ENCODE measurements around the gene CXCL12.

DNA sequence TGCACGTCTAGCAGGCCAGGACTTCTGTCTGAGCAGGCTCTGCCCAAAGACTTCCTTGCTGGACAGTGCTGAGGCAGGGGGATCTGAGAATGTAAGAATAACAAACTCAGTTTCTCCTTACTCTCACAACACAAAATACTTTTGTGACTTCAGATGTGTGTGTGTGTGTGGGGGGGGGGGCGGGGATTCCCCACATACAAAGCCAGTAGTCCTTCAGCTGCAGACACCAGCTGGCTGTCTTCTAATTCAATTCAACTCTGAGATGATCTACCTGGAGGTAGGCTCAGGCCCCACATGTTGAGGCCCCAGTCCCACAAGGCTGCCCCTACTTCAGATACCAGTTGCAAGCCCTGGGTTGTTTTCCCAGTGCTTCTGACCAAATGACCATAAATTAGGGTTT, 4.7 kb upstream of the CXCL12 start:
- no peak for TF ChIP-seq SIN3A (IDR thresholded peaks at IDR 0.05; ENCODE audit: borderline replicate concordance, insufficient read depth, low read depth, low read length)
- TF ChIP-seq, protein P1, sequence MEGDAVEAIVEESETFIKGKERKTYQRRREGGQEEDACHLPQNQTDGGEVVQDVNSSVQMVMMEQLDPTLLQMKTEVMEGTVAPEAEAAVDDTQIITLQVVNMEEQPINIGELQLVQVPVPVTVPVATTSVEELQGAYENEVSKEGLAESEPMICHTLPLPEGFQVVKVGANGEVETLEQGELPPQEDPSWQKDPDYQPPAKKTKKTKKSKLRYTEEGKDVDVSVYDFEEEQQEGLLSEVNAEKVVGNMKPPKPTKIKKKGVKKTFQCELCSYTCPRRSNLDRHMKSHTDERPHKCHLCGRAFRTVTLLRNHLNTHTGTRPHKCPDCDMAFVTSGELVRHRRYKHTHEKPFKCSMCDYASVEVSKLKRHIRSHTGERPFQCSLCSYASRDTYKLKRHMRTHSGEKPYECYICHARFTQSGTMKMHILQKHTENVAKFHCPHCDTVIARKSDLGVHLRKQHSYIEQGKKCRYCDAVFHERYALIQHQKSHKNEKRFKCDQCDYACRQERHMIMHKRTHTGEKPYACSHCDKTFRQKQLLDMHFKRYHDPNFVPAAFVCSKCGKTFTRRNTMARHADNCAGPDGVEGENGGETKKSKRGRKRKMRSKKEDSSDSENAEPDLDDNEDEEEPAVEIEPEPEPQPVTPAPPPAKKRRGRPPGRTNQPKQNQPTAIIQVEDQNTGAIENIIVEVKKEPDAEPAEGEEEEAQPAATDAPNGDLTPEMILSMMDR (IDR thresholded peaks at IDR 0.05) = no peak
- TF ChIP-seq POLR2AphosphoS5 (IDR thresholded peaks at IDR 0.05; ENCODE audit: low read depth, low read length) = no peak
- TF ChIP-seq, protein P2, sequence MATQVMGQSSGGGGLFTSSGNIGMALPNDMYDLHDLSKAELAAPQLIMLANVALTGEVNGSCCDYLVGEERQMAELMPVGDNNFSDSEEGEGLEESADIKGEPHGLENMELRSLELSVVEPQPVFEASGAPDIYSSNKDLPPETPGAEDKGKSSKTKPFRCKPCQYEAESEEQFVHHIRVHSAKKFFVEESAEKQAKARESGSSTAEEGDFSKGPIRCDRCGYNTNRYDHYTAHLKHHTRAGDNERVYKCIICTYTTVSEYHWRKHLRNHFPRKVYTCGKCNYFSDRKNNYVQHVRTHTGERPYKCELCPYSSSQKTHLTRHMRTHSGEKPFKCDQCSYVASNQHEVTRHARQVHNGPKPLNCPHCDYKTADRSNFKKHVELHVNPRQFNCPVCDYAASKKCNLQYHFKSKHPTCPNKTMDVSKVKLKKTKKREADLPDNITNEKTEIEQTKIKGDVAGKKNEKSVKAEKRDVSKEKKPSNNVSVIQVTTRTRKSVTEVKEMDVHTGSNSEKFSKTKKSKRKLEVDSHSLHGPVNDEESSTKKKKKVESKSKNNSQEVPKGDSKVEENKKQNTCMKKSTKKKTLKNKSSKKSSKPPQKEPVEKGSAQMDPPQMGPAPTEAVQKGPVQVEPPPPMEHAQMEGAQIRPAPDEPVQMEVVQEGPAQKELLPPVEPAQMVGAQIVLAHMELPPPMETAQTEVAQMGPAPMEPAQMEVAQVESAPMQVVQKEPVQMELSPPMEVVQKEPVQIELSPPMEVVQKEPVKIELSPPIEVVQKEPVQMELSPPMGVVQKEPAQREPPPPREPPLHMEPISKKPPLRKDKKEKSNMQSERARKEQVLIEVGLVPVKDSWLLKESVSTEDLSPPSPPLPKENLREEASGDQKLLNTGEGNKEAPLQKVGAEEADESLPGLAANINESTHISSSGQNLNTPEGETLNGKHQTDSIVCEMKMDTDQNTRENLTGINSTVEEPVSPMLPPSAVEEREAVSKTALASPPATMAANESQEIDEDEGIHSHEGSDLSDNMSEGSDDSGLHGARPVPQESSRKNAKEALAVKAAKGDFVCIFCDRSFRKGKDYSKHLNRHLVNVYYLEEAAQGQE (IDR thresholded peaks at IDR 0.05; ENCODE audit: insufficient read depth in 1 of 2, low read depth in 2 of 2, low read length in 1 of 2) = no peak
